Mesenchymal stem cell (in vitro differentiated cells and primary cell): ENCODE measurements around the gene RYR2.

Experiments
- DNase-seq: peaks from one replicate; pipeline ENCODE4 v3.0.0-alpha.2; 2013
- H2AFZ ChIP-seq: one replicate; pipeline ENCODE4 v1.6.1; 2013; ENCODE audit warnings: low read depth, mild to moderate bottlenecking, control low read depth, inconsistent platforms, low read length, moderate library complexity
- H2AK5ac ChIP-seq: 2 replicates; pipeline ENCODE4 v1.6.1; 2013; ENCODE audit warnings: low read length, moderate library complexity, mild to moderate bottlenecking, inconsistent platforms; ENCODE audit not compliant: severe bottlenecking
- H2BK120ac ChIP-seq: one replicate; pipeline ENCODE4 v1.6.1; 2013; ENCODE audit warnings: low read depth, mild to moderate bottlenecking, inconsistent platforms, low read length, moderate library complexity
- H2BK12ac ChIP-seq, 2 experiments: one replicate each; pipeline ENCODE4 v1.6.1; 2013; ENCODE audit warnings: inconsistent platforms in 2 of 2, low read length in 2 of 2, mild to moderate bottlenecking in 2 of 2, moderate library complexity in 2 of 2, control low read depth in 1 of 2
- H2BK15ac ChIP-seq: one replicate; pipeline ENCODE4 v1.6.1; 2013; ENCODE audit warnings: mild to moderate bottlenecking, low read depth, inconsistent platforms; ENCODE audit not compliant: poor library complexity, severe bottlenecking
- H2BK5ac ChIP-seq: 2 replicates; pipeline ENCODE4 v1.6.1; 2013; ENCODE audit warnings: low read depth, mild to moderate bottlenecking, low read length, control low read depth, inconsistent platforms; ENCODE audit not compliant: poor library complexity, severe bottlenecking
- H3K14ac ChIP-seq, 2 experiments: one replicate each; pipeline ENCODE4 v1.6.1; 2013; ENCODE audit warnings: inconsistent platforms in 2 of 2, low read length in 2 of 2, control low read depth in 1 of 2, mild to moderate bottlenecking in 1 of 2, moderate library complexity in 1 of 2
- H3K18ac ChIP-seq, 2 experiments: one replicate each; pipeline ENCODE4 v1.6.1; 2013; ENCODE audit warnings: inconsistent platforms in 2 of 2, low read length in 2 of 2, control low read depth in 1 of 2, low read depth in 1 of 2, mild to moderate bottlenecking in 1 of 2
- H3K23ac ChIP-seq, 2 experiments: one replicate each; pipeline ENCODE4 v1.6.1; 2013; ENCODE audit warnings: inconsistent platforms in 2 of 2, low read length in 2 of 2, mild to moderate bottlenecking in 2 of 2, moderate library complexity in 2 of 2, control low read depth in 1 of 2
- H3K27ac ChIP-seq: 2 replicates; pipeline ENCODE4 v1.5.1; 2013; ENCODE audit warnings: mild to moderate bottlenecking, moderate library complexity, low read length, control low read depth, inconsistent platforms; ENCODE audit not compliant: poor library complexity, severe bottlenecking
- H3K27me3 ChIP-seq, 2 experiments: 2 replicates each; pipeline versions ENCODE4 v1.6.1 to v1.7.0; 2013; ENCODE audit warnings: low read length in 2 of 2, mild to moderate bottlenecking in 2 of 2, moderate library complexity in 2 of 2, control low read depth in 1 of 2, inconsistent platforms in 1 of 2; ENCODE audit not compliant: control insufficient read depth in 1 of 2, insufficient read depth in 1 of 2
- H3K36me3 ChIP-seq, 2 experiments: 2 replicates each; pipeline versions ENCODE4 v1.6.1 to v1.7.0; 2013; ENCODE audit warnings: low read length in 2 of 2, control low read depth in 1 of 2, inconsistent platforms in 1 of 2, low read depth in 1 of 2, mild to moderate bottlenecking in 1 of 2; ENCODE audit not compliant: insufficient read depth in 2 of 2, control insufficient read depth in 1 of 2
- H3K4ac ChIP-seq, 2 experiments: one replicate each; pipeline ENCODE4 v1.6.1; 2013; ENCODE audit warnings: inconsistent platforms in 2 of 2, low read length in 2 of 2, mild to moderate bottlenecking in 2 of 2, moderate library complexity in 2 of 2, control low read depth in 1 of 2, low read depth in 1 of 2
- H3K4me1 ChIP-seq: 2 replicates; pipeline ENCODE4 v1.6.1; 2013; ENCODE audit warnings: low read depth, low read length, control low read depth; ENCODE audit not compliant: control insufficient read depth, insufficient read depth
- H3K4me2 ChIP-seq: 2 replicates; pipeline ENCODE4 v1.6.1; 2013; ENCODE audit warnings: low read length, mild to moderate bottlenecking, inconsistent platforms; ENCODE audit not compliant: poor library complexity, severe bottlenecking
- H3K4me3 ChIP-seq, 2 experiments: 2 replicates each; pipeline versions ENCODE4 v1.5.1 to v1.7.0; 2013; ENCODE audit warnings: low read length in 2 of 2, mild to moderate bottlenecking in 2 of 2, control low read depth in 1 of 2, low read depth in 1 of 2; ENCODE audit not compliant: insufficient read depth in 1 of 2
- H3K79me1 ChIP-seq: replicated peaks from 2 replicates; pipeline ENCODE4 v1.6.1; 2013; ENCODE audit warnings: mild to moderate bottlenecking, control low read depth, low read length, inconsistent platforms; ENCODE audit not compliant: poor library complexity, severe bottlenecking
- H3K9ac ChIP-seq: 2 replicates; pipeline ENCODE4 v1.7.0; 2013; ENCODE audit warnings: mild to moderate bottlenecking, low read length, moderate library complexity
- H3K9me3 ChIP-seq: 2 replicates; pipeline ENCODE4 v1.7.0; 2013; ENCODE audit warnings: mild to moderate bottlenecking, low read length; ENCODE audit not compliant: control insufficient read depth
- H4K8ac ChIP-seq: one replicate; pipeline ENCODE4 v1.6.1; 2013; ENCODE audit warnings: inconsistent platforms, mild to moderate bottlenecking, low read length, moderate library complexity
- H4K91ac ChIP-seq: one replicate; pipeline ENCODE4 v1.6.1; 2013; ENCODE audit warnings: mild to moderate bottlenecking, low read length, inconsistent platforms
- WGBS: methylation state at CpG from one replicate; pipeline ENCODE4 v1.1.7; 2013; ENCODE audit warnings: mixed read lengths; 5-methylcytosine and 5-hydroxymethylcytosine counted together

Gene RYR2

GRCh38 chr1:237794071-237794470 lies 752.1 kb downstream of the RYR2 start:
- Histone ChIP-seq H3K4me3 (no peak overlapping the region), H2BK15ac (no peak overlapping the region), H3K79me1 (no peaks in the 10 kb centered on the region), H4K91ac (no peak overlapping the region), H2AK5ac (no peak overlapping the region), H3K36me3 (no peaks in the 10 kb centered on the region), H4K8ac (no peak overlapping the region), H3K4me1 (no peaks in the 10 kb centered on the region), H3K9me3 (no peaks in the 10 kb centered on the region), H3K4me2 (peak overlapping the region; percentile 21), H3K23ac (no peak overlapping the region), H3K18ac (no peak overlapping the region), H2BK120ac (no peak overlapping the region), H3K27me3 (no peaks in the 10 kb centered on the region), H3K27ac (no peak overlapping the region), H2BK12ac (no peak overlapping the region), H2AFZ (no peak overlapping the region), H2BK5ac (no peak overlapping the region), H3K14ac (no peak overlapping the region), H3K9ac (no peak overlapping the region), H3K4ac (no peak overlapping the region)
- WGBS: 83% methylated on average over 2 of the region's 3 CpGs
- DNase-seq: no peak

GRCh38 chr1:237795558-237795957 lies 753.6 kb downstream of the RYR2 start:
- WGBS: 96% methylated on average over 6 of the region's 13 CpGs

GRCh38 chr1:237799762-237800474 lies 757.9 kb downstream of the RYR2 start:
- Histone ChIP-seq H2BK12ac (no peak overlapping the region), H2AK5ac (no peak overlapping the region), H3K36me3 (no peaks in the 10 kb centered on the region), H3K27me3 (no peaks in the 10 kb centered on the region), H3K9me3 (no peaks in the 10 kb centered on the region), H3K79me1 (no peaks in the 10 kb centered on the region), H2BK120ac (no peak overlapping the region), H3K4me3 (no peak overlapping the region), H3K4me2 (peak overlapping the region; percentile 53), H3K4me1 (no peaks in the 10 kb centered on the region), H2AFZ (no peak overlapping the region), H3K18ac (no peak overlapping the region), H4K8ac (no peak overlapping the region), H3K9ac (no peak overlapping the region), H3K23ac (no peak overlapping the region), H3K4ac (no peak overlapping the region), H3K27ac (no peak overlapping the region), H2BK15ac (no peak overlapping the region), H4K91ac (no peak overlapping the region), H3K14ac (no peak overlapping the region), H2BK5ac (no peak overlapping the region)
- DNase-seq: peak; percentile 68
- WGBS: 52% methylated on average over 3 of the region's 5 CpGs

More at GRCh38 chr1:237795558-237795957, 753.6 kb downstream of the RYR2 start:
- H2BK120ac ChIP-seq: no peak overlapping the region
- H3K36me3 ChIP-seq: no peaks in the 10 kb centered on the region
- H2AFZ ChIP-seq: no peak overlapping the region
- no peak overlapping the region for H3K4ac ChIP-seq
- no peak for DNase-seq
- H2BK5ac ChIP-seq: no peak overlapping the region
- H2BK15ac ChIP-seq: no peak overlapping the region
- H3K4me2 ChIP-seq: no peak overlapping the region
- no peak overlapping the region for H3K4me3 ChIP-seq
- H3K79me1 ChIP-seq: no peaks in the 10 kb centered on the region
- H2BK12ac ChIP-seq: no peak overlapping the region
- no peak overlapping the region for H3K18ac ChIP-seq
- H3K23ac ChIP-seq: no peak overlapping the region
- no peaks in the 10 kb centered on the region for H3K4me1 ChIP-seq
- no peak overlapping the region for H3K9ac ChIP-seq
- no peak overlapping the region for H4K91ac ChIP-seq
- no peaks in the 10 kb centered on the region for H3K9me3 ChIP-seq
- no peaks in the 10 kb centered on the region for H3K27me3 ChIP-seq
- H3K14ac ChIP-seq: no peak overlapping the region
- H4K8ac ChIP-seq: no peak overlapping the region
- no peak overlapping the region for H2AK5ac ChIP-seq
- H3K27ac ChIP-seq: no peak overlapping the region

- Histone ChIP-seq H3K27me3 (no peaks in the 10 kb centered on the region), H2AK5ac (no peak overlapping the region), H2BK5ac (no peak overlapping the region), H2BK12ac (no peak overlapping the region), H3K9ac (no peak overlapping the region), H2AFZ (no peak overlapping the region), H2BK15ac (no peak overlapping the region), H2BK120ac (no peak overlapping the region), H4K91ac (no peak overlapping the region), H3K4me3 (no peak overlapping the region), H3K4me1 (no peaks in the 10 kb centered on the region), H3K79me1 (no peaks in the 10 kb centered on the region), H4K8ac (no peak overlapping the region), H3K4ac (no peak overlapping the region), H3K18ac (no peak overlapping the region), H3K36me3 (no peaks in the 10 kb centered on the region), H3K27ac (no peak overlapping the region), H3K14ac (no peak overlapping the region), H3K23ac (no peak overlapping the region), H3K4me2 (no peak overlapping the region), H3K9me3 (no peaks in the 10 kb centered on the region)
- WGBS: 94% methylated on average over 1 of the region's 3 CpGs
- DNase-seq: no peak
These were observed 762.5 kb downstream of the RYR2 start for GRCh38 chr1:237804516-237804915.
